ENCODE results near the gene B3GNT5. TPM values are rescaled to one million over a fixed set of nuclear protein-coding genes. Genes with fewer than 3 reads are reported as not detected.

The B3GNT5 gene, protein sequence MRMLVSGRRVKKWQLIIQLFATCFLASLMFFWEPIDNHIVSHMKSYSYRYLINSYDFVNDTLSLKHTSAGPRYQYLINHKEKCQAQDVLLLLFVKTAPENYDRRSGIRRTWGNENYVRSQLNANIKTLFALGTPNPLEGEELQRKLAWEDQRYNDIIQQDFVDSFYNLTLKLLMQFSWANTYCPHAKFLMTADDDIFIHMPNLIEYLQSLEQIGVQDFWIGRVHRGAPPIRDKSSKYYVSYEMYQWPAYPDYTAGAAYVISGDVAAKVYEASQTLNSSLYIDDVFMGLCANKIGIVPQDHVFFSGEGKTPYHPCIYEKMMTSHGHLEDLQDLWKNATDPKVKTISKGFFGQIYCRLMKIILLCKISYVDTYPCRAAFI
- total RNA-seq (2022; extraction: Qiagen RNA extraction; ENCODE audit: low read depth) = 14.2 to 21.4 TPM (median 17.6 TPM) in 5 replicates

DNA sequence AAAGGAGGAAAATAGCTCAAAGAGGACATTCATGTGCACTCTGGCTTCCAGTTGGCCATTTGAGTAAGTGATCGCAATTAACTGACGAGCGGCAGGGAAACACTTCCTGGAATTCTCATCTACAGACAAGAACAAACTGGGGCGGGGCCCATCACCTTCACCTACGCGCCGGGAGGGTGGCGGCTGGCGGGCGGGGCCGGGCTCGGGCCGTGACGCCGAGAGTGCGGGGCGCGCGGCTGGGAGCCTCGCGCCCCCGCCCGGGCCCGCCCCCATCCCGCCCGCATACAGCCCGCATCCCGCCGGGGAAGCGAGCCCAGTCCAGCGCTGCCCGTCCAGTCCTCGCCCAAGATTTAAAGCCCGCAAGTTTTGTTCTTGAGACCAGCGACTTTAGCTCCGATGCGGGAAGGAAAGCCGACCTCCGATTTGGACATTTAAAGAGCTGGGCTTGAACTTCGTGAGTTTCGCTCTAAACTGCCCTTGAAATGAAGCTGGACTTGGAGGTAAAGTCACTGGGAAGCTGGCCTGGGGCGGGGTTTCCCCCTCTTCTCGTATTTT is at the start of gene B3GNT5:
Gene B3GNT5, plus strand, starts transcription at position 281 of the 555 bp plus-strand sequence. CDS start 16,546 bp downstream, outside the sequence.

Other genes starting within 250 kb of the B3GNT5 start
- 7.0 to 9.7 TPM (median 8.3 TPM) in 5 replicates for gene MCCC1, start 153.8 kb upstream of the B3GNT5 start, total RNA-seq (2022; extraction: Qiagen RNA extraction; ENCODE audit: low read depth)
- gene LAMP3, start 90.5 kb upstream of the B3GNT5 start, total RNA-seq (2022; extraction: Qiagen RNA extraction; ENCODE audit: low read depth) = 0.05 to 0.18 TPM (median 0.12 TPM) in 4 of 5 replicates, not detected in the other
- 0.06 to 0.27 TPM (median 0.15 TPM) in 5 replicates for gene MCF2L2, start 175.4 kb downstream of the B3GNT5 start, total RNA-seq (2022; extraction: Qiagen RNA extraction; ENCODE audit: low read depth)

All from A549 treated with DMSO at 1 μM for 4 hours (cell line).